Measurements from ENCODE around the gene PLCH1.
A peak's percentile ranks its signal among the peaks of the same experiment; 100 is the strongest.
"Not testable (repeated sequence)": the region's sequence is repeated elsewhere in the genome, so short reads cannot be mapped to it uniquely, and the experiment has no call there.

Gene PLCH1

DNA sequence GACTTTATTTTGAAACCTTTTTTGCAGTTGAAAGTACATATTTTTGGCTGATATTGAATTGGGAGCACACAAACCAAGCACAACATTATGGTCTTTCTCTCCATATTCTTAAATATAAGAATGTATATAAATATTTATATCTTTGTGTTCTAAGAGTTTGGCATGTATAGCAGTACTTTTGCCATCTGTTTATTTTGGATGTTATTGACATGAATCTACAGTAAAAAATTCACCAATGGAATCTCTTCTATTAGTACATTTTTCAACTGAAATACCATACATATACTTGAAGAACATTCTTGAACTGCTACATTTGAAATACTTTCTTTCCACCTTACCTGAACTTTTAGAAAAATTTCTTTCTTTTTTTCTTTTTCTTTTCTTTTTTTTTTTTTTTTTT is 342.2 kb downstream of the PLCH1 start:
- H3K36me3 ChIP-seq (ENCODE audit: insufficient read depth, low read length): no peaks in the 10 kb centered on the region
- no peak overlapping the region for H3K4me3 ChIP-seq
- no peak overlapping the region for H3K9ac ChIP-seq (ENCODE audit: insufficient read length)
- TF ChIP-seq FOXP2 (optimal IDR thresholded peaks at IDR 0.05; ENCODE audit: control extremely low read depth, extremely low read length, insufficient read depth): no peak
- TF ChIP-seq POLR2AphosphoS5 (IDR thresholded peaks at IDR 0.05; ENCODE audit: borderline replicate concordance, low read depth, low read length): no peak
- no peak for TF ChIP-seq EZH2 (IDR thresholded peaks at IDR 0.05)
- H3K9me3 ChIP-seq (ENCODE audit: low read depth, low read length): no peaks in the 10 kb centered on the region
- DNase-seq (ENCODE audit: low read depth, low spot score): no peak
- no peak overlapping the region for H3K27ac ChIP-seq

DNA sequence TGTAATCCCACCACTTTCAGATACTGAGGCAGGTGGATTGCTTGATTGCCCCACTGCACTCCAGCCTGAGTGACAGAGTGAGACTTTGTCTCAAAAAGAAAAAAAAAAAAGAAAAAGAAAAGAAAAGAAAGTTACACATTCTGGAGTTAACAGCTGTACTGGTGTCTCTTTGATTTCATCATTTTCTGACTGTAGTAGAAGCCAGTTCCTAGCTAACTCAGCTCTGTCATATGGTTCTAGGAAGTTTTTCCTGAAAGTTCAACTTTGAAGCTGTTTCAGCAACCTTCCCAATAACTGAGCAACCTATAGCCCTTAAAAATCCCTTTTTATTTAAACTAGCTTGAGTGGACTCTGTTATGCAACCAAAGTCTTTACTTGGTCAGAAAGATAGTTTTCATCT is 346.8 kb downstream of the PLCH1 start:
- DNase-seq (ENCODE audit: low read depth, low spot score): no peak
- TF ChIP-seq POLR2AphosphoS5 (IDR thresholded peaks at IDR 0.05; ENCODE audit: borderline replicate concordance, low read depth, low read length) (no peak), FOXP2 (optimal IDR thresholded peaks at IDR 0.05; ENCODE audit: control extremely low read depth, extremely low read length, insufficient read depth) (no peak), EZH2 (IDR thresholded peaks at IDR 0.05) (no peak)
- Histone ChIP-seq H3K9ac (ENCODE audit: insufficient read length) (no peak overlapping the region), H3K27ac (no peak overlapping the region), H3K36me3 (ENCODE audit: insufficient read depth, low read length) (no peaks in the 10 kb centered on the region), H3K4me3 (no peak overlapping the region), H3K9me3 (ENCODE audit: low read depth, low read length) (no peaks in the 10 kb centered on the region)

DNA sequence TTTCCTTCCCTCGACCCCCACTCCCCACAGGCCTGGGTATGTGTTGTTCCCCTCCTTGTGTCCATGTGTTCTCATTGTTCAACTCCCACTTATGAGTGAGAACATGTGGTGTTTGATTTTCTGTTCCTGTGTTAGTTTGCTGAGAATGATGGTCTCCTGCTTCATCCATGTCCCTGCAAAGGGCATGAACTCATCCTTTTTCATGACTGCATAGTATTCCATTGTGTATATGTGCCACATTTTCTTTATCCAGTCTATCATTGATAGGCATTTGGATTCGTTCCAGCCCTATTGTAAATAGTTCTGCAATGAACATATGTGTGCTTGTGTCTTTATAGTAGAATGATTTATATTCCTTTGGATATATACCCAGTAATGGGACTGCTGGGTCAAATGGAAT is 350.0 kb downstream of the PLCH1 start:
- not testable (repeated sequence) for H3K36me3 ChIP-seq (ENCODE audit: insufficient read depth, low read length); H3K9ac ChIP-seq (ENCODE audit: insufficient read length); H3K27ac ChIP-seq; DNase-seq (ENCODE audit: low read depth, low spot score); H3K4me3 ChIP-seq; H3K9me3 ChIP-seq (ENCODE audit: low read depth, low read length)

DNA sequence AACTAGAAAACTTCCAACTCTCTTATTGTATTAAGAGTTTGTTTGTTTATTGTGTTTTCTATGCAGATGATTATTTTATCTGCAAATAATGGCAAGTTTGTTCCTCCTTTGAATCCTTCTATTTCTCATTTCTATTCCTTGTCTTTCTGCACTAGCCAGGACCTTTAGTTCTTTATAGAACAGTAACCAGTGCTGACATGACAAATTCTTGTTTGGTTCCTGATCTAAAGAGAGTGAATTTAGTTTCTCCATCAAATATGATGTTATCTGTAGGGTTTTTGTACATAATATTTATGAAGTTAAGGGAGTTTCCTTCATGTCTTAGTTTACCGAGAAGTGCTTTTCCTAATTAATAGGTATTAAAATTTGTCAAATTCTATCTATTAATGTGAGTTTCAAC is 350.6 kb downstream of the PLCH1 start:
- Histone ChIP-seq H3K9me3 (ENCODE audit: low read depth, low read length) (no peaks in the 10 kb centered on the region), H3K9ac (ENCODE audit: insufficient read length) (no peak overlapping the region), H3K36me3 (ENCODE audit: insufficient read depth, low read length) (no peaks in the 10 kb centered on the region), H3K4me3 (no peak overlapping the region), H3K27ac (no peak overlapping the region)
- DNase-seq (ENCODE audit: low read depth, low spot score): no peak
- TF ChIP-seq EZH2 (IDR thresholded peaks at IDR 0.05) (no peak), FOXP2 (optimal IDR thresholded peaks at IDR 0.05; ENCODE audit: control extremely low read depth, extremely low read length, insufficient read depth) (no peak), POLR2AphosphoS5 (IDR thresholded peaks at IDR 0.05; ENCODE audit: borderline replicate concordance, low read depth, low read length) (no peak)

DNA sequence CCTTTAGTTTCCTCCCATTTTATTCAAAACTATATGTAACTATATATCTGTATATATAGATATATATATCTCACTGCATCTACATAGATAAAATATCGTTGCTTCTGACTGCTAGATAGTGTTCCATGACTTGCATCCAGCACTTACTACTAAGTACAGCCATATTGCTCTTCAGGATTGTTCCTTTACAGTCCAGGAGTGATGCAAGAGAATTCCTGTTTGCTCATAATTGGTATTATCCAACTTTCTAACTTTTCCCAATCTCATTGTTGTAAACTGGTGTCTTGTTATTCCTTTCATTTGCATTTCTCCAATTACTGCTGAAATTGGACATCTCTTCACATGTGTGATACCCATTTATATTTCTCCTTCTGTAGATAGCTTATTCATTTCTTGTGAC is 351.6 kb downstream of the PLCH1 start:
- no peaks in the 10 kb centered on the region for H3K9me3 ChIP-seq (ENCODE audit: low read depth, low read length)
- no peak overlapping the region for H3K4me3 ChIP-seq
- no peak for DNase-seq (ENCODE audit: low read depth, low spot score)
- no peak for TF ChIP-seq EZH2 (IDR thresholded peaks at IDR 0.05)
- no peak for TF ChIP-seq POLR2AphosphoS5 (IDR thresholded peaks at IDR 0.05; ENCODE audit: borderline replicate concordance, low read depth, low read length)
- TF ChIP-seq FOXP2 (optimal IDR thresholded peaks at IDR 0.05; ENCODE audit: control extremely low read depth, extremely low read length, insufficient read depth): no peak
- H3K36me3 ChIP-seq (ENCODE audit: insufficient read depth, low read length): no peaks in the 10 kb centered on the region
- no peak overlapping the region for H3K9ac ChIP-seq (ENCODE audit: insufficient read length)
- no peak overlapping the region for H3K27ac ChIP-seq

DNA sequence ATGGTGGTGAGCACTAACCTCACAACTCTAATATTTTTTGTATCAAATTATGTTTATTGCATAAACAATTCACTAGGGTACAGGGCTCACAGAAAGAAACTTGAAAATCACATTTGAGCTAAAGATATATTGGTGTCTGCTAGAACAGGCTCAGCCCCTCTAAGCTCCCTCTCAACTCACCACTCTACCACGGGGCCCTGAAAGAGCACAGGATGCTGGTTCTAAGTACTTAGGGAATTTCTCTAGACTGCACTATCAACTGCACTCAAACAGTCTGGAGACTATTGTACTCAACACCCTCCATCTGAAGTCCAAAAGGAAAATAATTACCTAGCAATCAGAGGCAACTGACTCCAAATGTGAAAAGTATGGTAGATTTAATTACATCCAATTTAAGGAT is 352.7 kb downstream of the PLCH1 start:
- Histone ChIP-seq H3K9me3 (ENCODE audit: low read depth, low read length) (no peaks in the 10 kb centered on the region), H3K4me3 (peak overlapping the region; percentile 64; the same call in 1 of the 2 replicates), H3K36me3 (ENCODE audit: insufficient read depth, low read length) (no peaks in the 10 kb centered on the region), H3K9ac (ENCODE audit: insufficient read length) (no peak overlapping the region), H3K27ac (0 out of 2 replicates have a peak overlapping the region, but pooled peaks have one; percentile 88)
- no peak for DNase-seq (ENCODE audit: low read depth, low spot score)
- no peak for TF ChIP-seq POLR2AphosphoS5 (IDR thresholded peaks at IDR 0.05; ENCODE audit: borderline replicate concordance, low read depth, low read length)
- TF ChIP-seq EZH2 (IDR thresholded peaks at IDR 0.05): no peak
- no peak for TF ChIP-seq FOXP2 (optimal IDR thresholded peaks at IDR 0.05; ENCODE audit: control extremely low read depth, extremely low read length, insufficient read depth)

DNA sequence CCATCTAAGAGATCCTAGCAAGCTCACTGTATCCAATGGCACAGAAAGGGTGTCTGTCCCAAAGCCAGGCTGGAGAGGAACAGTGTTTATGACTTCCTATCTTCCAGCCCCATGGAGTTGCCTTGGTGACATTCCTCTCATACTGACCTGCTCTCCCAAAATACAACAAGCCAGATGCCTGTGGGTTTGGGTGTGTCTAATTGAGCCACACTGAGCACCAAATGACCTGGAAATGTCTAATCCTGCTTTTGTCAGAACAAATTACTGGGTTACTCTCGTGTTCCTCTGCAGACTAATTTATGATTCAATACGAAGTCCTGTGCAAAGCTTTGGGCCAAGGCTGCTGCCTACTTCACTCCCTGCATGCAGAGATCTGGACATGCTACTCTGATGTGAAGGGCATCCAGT is 353.3 kb downstream of the PLCH1 start:
- Histone ChIP-seq H3K36me3 (ENCODE audit: insufficient read depth, low read length) (no peaks in the 10 kb centered on the region), H3K9me3 (ENCODE audit: low read depth, low read length) (no peaks in the 10 kb centered on the region), H3K9ac (ENCODE audit: insufficient read length) (no peak overlapping the region), H3K27ac (peak overlapping the region; percentile 88), H3K4me3 (peak overlapping the region; percentile 64)
- no peak for TF ChIP-seq FOXP2 (optimal IDR thresholded peaks at IDR 0.05; ENCODE audit: control extremely low read depth, extremely low read length, insufficient read depth)
- 0 out of 2 replicates have a peak, but pooled peaks have one; percentile 16 for TF ChIP-seq POLR2AphosphoS5 (IDR thresholded peaks at IDR 0.05; ENCODE audit: borderline replicate concordance, low read depth, low read length)
- DNase-seq (ENCODE audit: low read depth, low spot score): no peak

DNA sequence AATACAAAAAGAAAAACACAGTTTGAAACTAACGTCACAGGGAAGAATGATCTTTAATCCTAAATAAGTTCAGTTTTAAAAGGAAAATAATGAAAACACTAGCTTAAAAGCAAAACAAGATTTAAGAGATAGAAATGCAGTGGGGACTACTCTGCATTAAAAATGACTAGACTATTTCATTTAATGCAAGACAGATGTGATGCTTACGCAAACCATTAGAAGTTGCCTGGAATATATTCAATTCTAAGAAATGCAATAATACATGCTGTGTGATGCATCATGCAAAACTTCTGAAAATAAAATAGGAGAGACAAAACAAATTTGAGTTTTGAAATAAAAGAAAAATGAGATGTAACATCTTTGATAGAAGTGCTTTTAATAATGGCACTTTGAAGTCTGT is 353.8 kb downstream of the PLCH1 start:
- Histone ChIP-seq H3K9ac (ENCODE audit: insufficient read length) (no peak overlapping the region), H3K9me3 (ENCODE audit: low read depth, low read length) (no peaks in the 10 kb centered on the region), H3K27ac (peak overlapping the region; percentile 88), H3K36me3 (ENCODE audit: insufficient read depth, low read length) (no peaks in the 10 kb centered on the region), H3K4me3 (peak overlapping the region; percentile 64)
- peak; percentile 91 for DNase-seq (ENCODE audit: low read depth, low spot score)
- TF ChIP-seq POLR2AphosphoS5 (IDR thresholded peaks at IDR 0.05; ENCODE audit: borderline replicate concordance, low read depth, low read length): no peak; the same call in 1 of the 2 replicates
- no peak for TF ChIP-seq FOXP2 (optimal IDR thresholded peaks at IDR 0.05; ENCODE audit: control extremely low read depth, extremely low read length, insufficient read depth)
- TF ChIP-seq EZH2 (IDR thresholded peaks at IDR 0.05): no peak

DNA sequence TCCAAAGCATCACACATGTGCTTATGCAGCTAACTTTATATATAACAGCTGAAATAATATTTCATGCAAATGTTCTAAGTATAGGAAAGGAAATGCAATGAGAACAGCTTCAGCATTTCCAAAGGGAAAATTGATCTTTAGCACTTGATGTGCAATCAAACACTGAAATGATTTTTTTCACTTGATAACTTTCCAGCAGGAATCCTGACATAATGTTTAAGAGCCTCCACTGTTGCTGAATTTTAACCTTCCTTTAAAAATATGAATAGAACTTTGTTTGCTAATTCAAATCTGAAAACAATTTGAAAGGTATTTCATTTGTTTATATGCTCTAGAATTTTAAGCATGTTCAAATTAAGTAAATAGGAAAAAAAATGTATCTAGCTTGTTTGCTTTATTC is 354.5 kb downstream of the PLCH1 start:
- H3K9me3 ChIP-seq (ENCODE audit: low read depth, low read length): no peaks in the 10 kb centered on the region
- H3K36me3 ChIP-seq (ENCODE audit: insufficient read depth, low read length): no peaks in the 10 kb centered on the region
- H3K9ac ChIP-seq (ENCODE audit: insufficient read length): no peak overlapping the region
- H3K27ac ChIP-seq: peak overlapping the region; percentile 88; the same call in 1 of the 2 replicates
- DNase-seq (ENCODE audit: low read depth, low spot score): no peak
- TF ChIP-seq EZH2 (IDR thresholded peaks at IDR 0.05): no peak
- TF ChIP-seq POLR2AphosphoS5 (IDR thresholded peaks at IDR 0.05; ENCODE audit: borderline replicate concordance, low read depth, low read length): no peak
- TF ChIP-seq FOXP2 (optimal IDR thresholded peaks at IDR 0.05; ENCODE audit: control extremely low read depth, extremely low read length, insufficient read depth): no peak
- H3K4me3 ChIP-seq: no peak overlapping the region
